A204.1 (cell line): ENCODE results near the gene RACGAP1.

Experiments used
- FAIRE-seq: peaks from 2 replicates; lab custom pipeline; 2012; peaks lifted over from hg19 to GRCh38; lab: Jason Lieb, UNC

RACGAP1 gene

DNA sequence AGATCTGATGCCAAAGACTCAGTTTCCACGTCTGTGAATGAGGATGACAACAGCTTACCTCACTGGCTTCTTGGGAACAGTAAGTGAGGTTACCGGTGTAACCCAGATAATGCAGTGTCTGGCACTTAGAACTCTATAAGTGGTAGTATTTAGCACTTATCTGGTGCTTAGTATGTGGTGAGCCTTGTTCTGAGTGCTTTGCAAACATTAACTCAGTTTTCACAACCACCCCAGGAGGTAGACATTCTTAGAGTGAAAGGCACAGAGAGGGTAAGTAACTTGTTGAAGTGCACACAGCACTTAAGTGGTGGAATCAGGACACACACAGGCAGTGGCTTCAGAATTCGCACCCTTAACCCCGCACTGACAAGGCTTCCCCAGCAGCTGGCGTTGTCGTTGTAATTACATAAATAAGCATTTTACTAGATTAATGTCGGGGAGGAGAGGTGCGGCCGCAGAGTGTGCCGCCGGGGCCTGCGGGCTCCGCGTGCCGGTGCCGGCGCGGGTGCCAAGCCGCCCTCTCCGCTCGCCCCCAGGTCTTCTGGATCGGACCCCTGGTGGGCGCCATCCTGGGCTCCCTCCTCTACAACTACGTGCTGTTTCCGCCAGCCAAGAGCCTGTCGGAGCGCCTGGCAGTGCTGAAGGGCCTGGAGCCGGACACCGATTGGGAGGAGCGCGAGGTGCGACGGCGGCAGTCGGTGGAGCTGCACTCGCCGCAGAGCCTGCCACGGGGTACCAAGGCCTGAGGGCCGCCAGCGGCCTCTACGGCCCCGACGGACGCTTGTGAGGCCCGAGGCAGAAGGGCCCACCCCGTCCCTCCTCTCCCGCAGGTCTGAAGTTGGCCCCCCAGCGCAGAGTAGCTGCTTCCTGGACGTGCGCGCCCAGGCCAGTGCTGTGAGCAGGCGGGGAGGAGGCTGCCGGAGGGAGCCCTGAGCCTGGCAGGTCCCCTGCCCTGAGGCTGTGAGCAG is 70.1 kb downstream of the RACGAP1 start:
- no peak for FAIRE-seq

DNA sequence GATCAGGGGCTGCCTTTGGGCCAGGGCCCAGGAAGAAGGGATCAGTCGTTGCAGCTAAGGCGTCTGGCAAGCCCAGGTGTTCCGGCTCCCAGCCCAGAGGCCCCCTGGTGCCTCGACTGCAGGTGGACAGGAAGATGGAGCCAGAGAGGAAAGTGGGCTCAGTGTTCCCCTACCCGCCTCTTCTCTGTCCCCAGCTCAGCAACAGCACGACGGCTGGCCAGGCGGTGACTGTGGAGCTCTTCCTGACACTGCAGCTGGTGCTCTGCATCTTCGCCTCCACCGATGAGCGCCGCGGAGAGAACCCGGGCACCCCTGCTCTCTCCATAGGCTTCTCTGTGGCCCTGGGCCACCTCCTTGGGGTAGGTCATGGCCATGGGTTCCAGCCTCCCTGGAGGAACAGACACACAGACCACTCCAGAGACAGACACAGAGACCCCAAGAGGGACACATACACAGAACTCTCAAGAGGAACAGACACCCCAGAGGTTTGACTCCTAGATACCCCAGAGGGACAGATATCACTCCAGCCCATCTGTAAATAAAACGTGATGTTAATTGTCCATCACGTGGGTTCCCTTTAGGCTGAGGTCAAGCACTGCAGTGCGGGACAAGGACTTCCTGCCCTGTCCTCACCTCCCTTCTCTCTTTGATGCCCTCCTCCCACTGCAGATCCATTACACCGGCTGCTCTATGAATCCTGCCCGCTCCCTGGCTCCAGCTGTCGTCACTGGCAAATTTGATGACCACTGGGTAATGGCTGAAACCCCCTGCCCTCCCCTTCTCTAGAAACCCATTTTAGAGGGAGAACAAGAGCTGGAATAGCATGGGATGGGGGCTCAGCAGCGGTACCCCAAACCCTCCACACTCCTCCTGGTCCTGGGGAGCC is 71.1 kb downstream of the RACGAP1 start:
- no peak for FAIRE-seq

DNA sequence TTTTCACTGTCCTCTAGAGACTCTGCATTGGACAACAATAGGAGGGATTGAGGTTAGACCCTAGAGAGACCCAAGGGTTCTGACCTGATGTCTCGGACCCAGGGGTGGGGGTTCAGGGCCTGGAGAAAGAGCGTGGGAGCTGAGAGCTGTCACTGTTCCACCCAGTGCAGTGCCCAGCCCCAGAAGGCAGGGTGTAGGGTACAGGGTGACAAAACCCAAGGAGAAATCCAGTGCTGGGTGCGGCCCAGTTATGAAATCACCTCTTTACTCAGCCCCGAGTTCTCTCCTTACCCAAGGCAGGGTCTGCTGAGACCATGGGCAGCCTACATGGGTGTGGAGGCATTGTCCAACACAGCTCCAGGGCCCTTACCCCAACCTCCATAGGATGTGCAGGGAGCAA is 72.1 kb downstream of the RACGAP1 start:
- no peak for FAIRE-seq

DNA sequence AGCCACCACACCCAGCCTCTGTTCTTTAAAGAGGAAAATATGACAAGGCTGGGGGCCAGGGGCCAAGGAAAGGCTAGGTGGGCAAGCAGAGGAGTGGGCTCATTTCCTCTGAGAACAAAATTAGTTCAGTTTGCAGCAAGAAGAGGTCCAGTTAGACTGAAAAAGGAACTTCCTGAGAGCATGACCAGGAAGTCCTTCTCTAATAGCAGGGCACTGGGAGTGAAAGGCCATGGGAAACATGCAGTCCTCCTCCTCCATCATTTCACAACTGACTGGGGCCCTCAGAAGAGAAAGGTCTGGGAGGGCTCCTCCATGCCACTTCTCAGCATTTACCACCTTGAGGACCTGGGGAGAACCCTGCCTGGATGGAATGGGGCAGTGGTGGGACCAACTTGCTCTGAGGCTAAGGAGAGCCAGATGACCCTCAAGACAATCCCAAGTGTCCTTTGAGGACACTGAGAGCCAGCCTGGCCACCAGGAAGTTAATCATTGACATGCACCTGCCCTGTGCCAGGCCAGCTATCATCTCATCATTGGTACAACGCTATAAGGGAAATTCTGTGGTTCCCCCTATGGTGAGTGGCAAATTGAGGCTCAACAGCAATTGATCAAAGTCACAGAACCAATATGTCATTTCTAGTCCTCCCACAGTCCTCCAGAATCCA is 72.8 kb downstream of the RACGAP1 start:
- FAIRE-seq, result no peak

DNA sequence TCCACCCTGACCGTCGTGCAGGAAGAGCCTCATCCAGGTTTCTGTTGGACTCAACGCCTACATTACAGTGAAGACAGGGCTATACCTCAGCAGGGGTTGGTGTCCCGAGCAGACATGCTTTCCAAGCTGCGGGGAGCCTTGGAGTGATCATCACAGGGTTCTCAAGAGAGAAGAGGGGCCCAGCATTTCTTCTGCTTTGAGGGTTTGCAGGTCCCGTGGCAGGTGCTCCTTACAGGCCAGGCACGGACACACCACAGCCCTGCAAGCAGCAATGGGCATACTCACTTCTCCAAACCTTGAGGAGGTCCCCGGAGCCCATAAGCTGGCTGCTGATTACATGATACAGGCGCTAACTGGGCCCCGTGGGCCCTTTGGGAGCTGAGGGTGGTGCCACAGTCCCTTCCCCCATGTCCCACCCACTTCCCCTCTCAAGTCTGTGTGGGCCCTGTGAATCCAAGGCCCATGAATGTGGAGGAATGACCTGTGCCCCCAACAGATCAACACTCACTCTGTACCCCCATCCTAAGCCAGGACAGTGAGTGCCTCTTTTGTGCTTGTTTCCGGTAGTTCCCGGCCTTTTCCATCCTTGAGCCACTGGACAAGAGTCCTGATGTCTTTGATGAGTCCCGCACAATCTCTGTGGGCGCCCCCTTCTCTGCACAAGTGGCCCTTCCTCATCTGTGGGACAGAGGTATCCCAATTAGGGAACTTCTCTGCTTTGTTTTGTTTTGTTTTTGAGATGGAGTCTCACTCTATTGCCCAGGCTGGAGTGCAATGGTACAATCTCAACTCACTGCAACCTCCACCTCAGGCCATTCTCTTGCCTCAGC is 73.7 kb downstream of the RACGAP1 start:
- FAIRE-seq, result no peak

DNA sequence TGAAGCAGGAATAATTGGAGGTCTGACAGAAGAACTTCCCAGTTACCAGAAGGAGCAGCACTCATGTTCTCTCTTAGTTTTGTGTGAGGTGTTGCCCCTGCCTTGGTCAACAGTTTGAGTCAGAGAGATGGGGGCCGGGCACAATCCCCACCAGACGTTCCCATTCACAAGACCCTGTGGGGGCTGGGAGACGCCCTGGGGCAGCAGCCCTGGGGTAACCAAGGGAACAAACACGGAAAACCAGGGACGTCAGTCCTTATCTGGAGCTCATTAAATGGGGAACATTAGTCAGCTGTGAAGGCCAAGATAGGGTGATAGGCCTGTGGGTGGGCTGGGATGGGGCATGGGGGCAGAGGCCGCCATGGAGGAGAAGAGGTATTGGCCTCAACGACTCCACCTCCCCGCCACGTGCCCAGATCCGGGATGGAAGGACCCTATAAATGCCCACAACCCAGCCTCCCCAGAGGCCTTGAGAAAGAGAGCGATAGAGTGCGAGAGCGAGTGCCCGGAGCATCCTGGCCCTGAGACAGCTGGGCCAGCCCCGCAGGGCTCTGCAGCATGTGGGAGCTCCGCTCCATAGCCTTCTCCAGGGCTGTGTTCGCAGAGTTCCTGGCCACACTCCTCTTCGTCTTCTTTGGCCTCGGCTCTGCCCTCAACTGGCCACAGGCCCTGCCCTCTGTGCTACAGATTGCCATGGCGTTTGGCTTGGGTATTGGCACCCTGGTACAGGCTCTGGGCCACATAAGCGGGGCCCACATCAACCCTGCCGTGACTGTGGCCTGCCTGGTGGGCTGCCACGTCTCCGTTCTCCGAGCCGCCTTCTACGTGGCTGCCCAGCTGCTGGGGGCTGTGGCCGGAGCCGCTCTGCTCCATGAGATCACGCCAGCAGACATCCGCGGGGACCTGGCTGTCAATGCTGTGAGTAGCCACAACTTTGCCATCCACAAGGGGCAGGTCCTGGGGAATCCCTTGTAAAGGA is 74.7 kb downstream of the RACGAP1 start, which contains the start of gene AQP2:
TSS of gene AQP2 (plus strand) at position 465 of the 979 bp plus-strand sequence. CDS start at position 559, 94 bp downstream.
- FAIRE-seq, result no peak

DNA sequence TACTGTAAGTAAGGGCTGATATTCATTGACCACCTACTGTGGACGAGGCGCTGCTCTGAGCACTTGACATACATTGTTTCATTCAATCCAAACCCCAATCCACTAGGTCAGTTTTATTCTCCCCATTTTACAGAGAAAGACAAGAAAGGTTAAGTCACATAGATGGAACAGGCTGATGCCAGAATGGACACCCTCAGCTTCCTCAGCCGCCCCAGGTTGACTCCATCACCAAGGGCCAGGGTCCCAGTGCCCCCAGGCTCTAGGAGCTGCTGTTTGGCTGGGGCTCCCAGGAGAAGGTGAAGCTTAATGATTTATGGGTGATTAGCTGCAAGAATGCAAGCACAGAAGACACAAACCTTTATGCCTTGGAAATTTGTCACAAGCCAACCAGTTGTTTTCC is 75.4 kb downstream of the RACGAP1 start:
- FAIRE-seq, result no peak

DNA sequence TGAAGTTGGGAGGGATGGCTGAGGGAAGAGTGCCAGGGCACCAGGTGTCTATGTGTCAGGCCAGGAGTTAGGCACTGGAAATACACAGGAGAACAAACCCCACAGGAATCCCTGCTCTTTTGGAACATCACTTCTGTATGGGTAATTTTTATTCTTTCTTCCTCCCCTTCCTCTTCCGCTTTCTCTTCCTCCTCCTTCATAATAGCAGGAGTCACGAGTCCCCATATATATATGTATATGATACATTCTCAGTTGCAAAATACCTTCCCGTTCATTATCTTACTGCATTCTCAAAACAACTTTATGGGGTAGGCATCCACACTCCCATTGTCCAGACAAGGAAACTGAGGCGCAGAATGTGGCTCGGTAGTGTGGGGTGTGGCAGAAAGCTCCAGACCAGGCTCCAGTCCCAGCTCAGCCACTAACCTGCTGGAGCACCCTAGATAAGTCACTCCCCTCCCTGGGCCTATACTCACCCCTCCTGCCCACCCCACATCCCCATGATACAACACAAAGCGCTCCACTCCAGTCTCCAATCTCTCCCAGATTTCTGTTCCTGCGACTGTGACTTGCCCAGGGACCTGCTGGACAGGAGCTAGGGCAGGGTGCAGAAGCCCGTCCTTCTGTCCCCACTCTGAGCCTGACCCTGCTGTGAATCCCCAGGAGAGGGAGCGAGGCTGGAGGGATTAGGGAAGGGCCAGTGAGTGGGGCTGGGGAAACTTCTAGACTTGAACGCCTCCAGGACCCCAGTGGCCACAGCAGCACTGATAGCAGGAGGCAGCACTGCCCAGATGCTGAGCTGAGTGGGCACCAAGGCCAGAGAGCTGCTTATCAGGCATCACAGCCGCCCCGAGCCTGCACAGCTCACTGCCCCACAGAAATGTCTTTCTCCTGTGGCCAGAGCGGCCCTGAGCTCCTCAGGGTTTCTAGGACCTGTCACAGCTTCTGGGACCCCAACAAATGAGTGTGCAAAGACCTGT is 76.1 kb downstream of the RACGAP1 start:
- FAIRE-seq, result no peak

DNA sequence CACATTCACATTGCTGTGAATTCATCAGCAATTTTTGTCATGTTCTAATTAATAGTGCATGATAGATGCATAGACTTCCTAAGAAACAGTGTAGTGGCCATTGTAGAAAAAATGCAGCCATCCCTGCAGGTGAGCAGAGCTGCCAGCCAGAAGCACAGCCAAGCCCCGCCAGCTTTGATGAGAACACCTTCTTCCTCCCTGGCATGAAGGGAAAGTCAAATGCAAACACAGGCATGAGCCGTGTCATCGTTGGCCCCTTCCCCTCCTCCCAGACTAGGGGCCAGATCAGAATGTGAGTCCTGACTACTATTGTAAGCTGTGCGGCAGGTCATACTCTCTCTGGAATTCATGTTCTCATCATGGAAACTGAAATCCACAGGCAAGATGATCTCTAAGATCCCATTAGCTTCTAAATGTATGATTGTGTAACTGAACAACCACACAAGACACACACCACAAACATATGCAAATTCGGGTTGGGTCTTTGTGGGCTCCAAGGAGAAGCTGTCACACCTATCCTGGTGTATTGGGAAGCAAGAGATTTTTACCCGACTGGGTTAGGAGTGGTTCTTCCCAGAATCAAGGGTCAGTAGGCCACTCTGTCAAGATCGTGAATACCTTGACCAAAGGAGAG is 77.6 kb downstream of the RACGAP1 start:
- no peak for FAIRE-seq

DNA sequence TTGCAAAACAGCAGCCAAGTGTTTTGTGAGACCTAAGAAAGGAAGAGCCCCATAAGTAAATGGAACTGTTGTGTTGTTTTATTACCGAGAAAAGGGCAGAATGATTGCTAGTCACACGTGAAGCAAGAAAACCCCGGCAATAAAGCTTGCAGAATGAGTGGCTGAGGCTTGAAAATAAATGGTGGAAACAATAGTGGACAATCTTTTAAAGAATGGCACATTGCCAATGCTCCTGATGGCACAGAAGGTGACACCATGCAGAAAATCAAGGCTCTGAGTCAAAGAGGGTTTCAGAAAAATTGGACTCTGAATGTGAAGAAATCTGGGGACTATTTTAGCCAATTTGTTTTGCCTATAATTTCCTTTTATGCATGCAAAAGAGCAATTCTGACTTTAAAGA is 78.8 kb downstream of the RACGAP1 start:
- FAIRE-seq, result no peak

DNA sequence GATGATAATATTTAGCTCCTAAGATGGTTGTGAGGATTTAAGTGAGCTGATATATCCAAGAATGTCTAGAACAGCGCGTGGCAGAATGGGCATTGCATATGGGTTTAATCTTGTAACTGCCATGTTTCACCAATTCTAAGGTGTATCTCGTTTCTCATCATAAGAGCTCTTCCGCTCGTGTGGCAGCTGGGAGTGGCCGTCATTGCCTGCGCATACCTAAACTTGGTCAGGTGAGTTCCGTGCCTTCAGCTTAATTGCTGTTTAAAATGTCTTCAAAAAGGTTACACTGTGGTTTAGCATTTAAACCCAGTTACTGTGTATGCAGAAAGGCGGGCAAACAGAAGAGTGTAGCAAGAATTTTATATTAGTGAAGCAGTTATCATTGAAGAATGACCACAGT is 79.2 kb downstream of the RACGAP1 start:
- no peak for FAIRE-seq

DNA sequence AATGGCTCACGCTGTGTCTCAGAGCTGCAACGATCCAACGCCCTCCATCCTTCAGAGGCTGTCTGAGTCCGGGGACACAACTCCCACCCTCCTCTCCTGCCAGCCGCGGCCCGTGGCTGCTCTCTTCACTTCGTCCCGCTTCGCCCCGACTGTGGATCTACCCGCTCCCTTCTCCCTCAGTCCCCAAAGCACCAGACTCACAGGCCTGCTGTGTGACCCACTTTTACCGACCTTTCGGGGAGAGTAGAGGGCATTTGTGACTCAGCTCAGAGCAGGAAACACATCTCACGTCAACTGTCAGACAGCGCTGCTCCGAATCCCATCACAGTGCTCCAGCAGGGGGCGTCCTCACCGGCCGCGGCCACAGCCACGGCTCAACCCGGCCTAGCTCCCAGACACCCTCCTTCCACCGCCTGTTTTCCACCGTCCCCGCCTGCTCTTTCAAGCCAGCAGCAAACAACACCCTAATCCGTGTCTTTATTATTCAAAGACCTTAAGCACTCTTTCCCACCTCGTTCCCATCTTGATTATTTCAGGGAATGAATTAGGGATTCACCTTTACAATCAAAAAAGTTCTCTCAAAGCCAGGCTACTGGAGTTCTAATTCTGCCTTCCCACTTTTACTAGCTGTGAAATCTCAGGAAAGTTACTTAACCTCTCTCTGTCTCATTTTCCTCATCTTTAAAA is 79.8 kb downstream of the RACGAP1 start:
- FAIRE-seq, result no peak

DNA sequence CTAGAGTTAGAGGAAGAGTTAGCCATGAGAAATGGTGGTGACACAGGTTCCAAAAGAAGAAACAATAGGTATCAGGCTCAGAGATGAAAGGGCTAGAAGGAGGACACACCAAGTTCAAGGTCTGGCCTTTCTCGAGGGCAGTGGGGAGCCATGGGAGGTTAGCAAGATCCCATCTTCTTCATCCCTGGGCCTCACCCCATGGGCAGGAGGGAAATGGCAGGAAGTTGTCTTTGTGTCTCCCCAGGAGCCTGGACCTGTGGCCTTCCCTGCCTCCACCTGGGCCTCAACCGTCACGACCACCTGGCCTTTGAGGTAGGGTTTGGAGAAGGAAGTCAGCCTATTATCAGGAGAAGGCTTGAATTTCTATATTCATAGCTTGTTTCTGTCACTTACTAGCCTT is 80.6 kb downstream of the RACGAP1 start:
- FAIRE-seq, result no peak

DNA sequence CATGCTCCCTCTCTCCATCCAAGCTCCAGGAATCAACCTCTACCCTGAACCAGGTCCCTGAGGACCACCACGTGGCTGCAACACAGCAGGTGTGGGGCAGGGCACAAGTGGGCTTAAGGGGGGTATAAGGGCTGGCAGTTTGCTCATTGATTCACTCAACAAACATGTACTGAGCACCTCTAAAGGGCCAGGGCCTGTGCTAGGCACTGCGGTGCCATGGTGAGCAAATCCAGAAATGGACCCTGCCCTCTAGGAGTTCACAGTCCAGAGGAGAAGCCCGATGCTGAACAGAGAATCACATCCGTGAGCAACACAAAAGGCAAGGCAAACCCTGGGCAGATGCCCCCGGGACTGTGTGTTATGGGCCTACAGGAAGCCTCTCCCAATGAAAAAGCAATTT is 81.2 kb downstream of the RACGAP1 start:
- no peak for FAIRE-seq

DNA sequence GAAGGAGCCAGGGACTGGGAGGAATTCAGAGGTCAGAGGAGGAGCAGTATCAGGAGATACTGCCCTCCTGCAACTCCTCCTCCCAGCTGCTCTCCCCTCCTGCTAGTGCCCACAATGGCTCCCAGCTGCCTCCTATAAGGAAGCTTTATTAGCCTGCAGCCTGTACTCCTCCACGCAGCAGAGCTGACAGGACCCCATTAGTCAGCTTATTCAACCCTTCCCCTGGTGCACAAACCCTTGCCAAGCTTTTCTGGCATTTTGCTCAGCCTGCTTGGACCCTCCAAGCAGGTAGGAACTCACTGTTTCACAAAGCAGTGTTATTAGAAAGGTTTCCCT is 81.7 kb downstream of the RACGAP1 start:
- FAIRE-seq, result no peak

DNA sequence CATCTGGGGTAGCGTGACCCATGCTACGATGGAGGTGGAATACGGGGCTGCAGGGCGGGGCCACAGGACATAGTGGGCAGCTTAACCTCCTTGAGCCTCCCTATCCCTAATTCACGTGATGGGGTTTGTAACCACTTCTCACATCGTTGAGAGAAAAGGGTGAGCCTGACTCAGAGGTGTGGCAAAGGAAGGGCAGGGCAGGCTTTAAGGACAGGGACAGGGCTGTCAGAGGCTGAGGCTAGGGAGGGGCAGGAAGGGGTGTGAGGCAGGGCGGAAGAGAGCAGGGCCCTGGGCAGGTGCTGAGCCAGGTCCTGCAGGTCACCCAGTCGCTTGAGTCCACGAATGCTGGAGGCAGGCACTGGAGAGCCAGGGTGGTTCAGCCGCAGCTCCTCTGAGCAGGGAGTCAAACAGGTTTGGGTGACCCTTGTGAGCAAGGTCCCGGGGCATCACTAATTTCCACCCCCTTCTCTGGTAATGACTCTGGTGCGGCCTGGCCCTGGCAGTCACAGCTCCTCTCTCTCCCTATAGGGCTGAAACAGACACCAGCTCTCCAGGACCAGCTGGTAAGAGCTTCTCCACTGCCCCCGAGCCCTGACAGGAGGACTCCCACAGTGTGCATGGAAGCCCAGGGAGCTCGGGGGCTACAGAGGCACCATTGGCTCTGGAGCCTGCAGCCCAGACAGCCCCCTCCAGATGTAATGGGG is 82.2 kb downstream of the RACGAP1 start:
- FAIRE-seq, result no peak

DNA sequence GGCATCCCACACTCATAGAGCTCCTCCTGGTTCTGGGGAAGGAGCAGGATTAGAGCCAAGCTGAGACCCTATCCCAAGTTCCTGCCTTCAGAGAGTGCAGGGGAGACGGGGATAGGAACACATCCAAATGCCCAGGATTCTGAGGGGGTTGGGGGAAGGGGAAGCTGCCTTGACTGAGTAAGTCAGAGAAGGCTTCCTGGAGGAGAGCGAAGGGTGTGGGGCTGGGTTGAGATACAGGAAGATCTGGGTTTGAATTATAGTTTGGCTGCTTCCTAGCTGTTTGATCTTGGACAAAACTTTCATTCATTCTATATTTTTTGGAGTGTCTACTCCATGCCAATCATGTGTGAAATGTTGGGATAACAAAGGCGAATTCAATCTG is 82.8 kb downstream of the RACGAP1 start:
- FAIRE-seq, result no peak
